Measurements from ENCODE around the gene FKBP1B. TPM values are rescaled to one million over a fixed set of nuclear protein-coding genes. Genes with fewer than 3 reads are reported as not detected.

Gene FKBP1B
- total RNA-seq, 1 donor from 2014 or later, result 26.0 TPM

GRCh38 chr2:24021122-24021998 is 28.2 kb upstream of the FKBP1B start:
- Histone ChIP-seq H3K36me3 (ENCODE audit: control insufficient read depth, insufficient read depth, low read length) (no peaks in the 10 kb centered on the region), H3K27me3 (ENCODE audit: control insufficient read depth, insufficient read depth, low read length) (no peaks in the 10 kb centered on the region), H3K4me3 (ENCODE audit: low read depth, low read length) (no peak overlapping the region)
- TF ChIP-seq, protein P1, sequence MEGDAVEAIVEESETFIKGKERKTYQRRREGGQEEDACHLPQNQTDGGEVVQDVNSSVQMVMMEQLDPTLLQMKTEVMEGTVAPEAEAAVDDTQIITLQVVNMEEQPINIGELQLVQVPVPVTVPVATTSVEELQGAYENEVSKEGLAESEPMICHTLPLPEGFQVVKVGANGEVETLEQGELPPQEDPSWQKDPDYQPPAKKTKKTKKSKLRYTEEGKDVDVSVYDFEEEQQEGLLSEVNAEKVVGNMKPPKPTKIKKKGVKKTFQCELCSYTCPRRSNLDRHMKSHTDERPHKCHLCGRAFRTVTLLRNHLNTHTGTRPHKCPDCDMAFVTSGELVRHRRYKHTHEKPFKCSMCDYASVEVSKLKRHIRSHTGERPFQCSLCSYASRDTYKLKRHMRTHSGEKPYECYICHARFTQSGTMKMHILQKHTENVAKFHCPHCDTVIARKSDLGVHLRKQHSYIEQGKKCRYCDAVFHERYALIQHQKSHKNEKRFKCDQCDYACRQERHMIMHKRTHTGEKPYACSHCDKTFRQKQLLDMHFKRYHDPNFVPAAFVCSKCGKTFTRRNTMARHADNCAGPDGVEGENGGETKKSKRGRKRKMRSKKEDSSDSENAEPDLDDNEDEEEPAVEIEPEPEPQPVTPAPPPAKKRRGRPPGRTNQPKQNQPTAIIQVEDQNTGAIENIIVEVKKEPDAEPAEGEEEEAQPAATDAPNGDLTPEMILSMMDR (IDR thresholded peaks at IDR 0.05; ENCODE audit: insufficient read depth, low read length, poor library complexity, severe bottlenecking), result no peak
- no peak for DNase-seq (ENCODE audit: low read depth)

GRCh38 chr2:24022324-24022974 is 27.1 kb upstream of the FKBP1B start:
- H3K4me3 ChIP-seq (ENCODE audit: low read depth, low read length), result no peak overlapping the region
- no peak for DNase-seq (ENCODE audit: low read depth)
- TF ChIP-seq, protein P1 (IDR thresholded peaks at IDR 0.05; ENCODE audit: insufficient read depth, low read length, poor library complexity, severe bottlenecking), result no peak
- H3K36me3 ChIP-seq (ENCODE audit: control insufficient read depth, insufficient read depth, low read length), result no peaks in the 10 kb centered on the region
- H3K27me3 ChIP-seq (ENCODE audit: control insufficient read depth, insufficient read depth, low read length), result no peaks in the 10 kb centered on the region

DNA sequence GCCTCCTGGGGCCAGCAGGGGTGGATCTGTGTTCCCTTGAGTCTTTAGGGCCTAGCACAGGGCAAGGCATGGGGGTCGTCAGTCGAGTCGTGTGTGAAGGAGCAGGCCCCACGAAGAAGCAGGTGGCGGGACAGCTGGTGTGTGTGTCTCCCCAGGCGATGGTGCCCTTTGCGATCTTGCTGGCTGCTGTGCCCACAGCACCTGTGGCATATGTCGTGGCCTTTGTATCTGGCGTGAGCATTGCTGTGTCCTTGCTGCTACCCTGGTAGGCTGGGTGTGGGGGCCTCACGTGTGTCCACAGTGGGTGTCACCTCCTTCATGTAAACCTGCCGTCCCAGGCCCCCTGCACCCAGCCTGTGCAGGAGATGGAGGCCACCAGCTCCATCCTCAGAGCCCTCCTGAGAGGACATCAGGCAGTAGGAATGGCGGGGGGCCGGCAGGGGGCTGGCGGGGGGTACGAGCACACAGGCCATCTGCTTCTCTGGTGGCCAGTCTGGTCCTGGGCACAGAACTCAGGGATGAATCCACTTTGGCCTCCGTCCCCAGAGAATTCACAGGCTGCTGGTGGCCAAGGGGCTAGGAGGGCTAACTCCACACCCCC is 26.5 kb upstream of the FKBP1B start:
- no peaks in the 10 kb centered on the region for H3K27me3 ChIP-seq (ENCODE audit: control insufficient read depth, insufficient read depth, low read length)
- H3K4me3 ChIP-seq (ENCODE audit: low read depth, low read length), result no peak overlapping the region
- no peak for DNase-seq (ENCODE audit: low read depth)
- TF ChIP-seq, protein P1 (IDR thresholded peaks at IDR 0.05; ENCODE audit: insufficient read depth, low read length, poor library complexity, severe bottlenecking), result no peak
- H3K36me3 ChIP-seq (ENCODE audit: control insufficient read depth, insufficient read depth, low read length), result no peaks in the 10 kb centered on the region

DNA sequence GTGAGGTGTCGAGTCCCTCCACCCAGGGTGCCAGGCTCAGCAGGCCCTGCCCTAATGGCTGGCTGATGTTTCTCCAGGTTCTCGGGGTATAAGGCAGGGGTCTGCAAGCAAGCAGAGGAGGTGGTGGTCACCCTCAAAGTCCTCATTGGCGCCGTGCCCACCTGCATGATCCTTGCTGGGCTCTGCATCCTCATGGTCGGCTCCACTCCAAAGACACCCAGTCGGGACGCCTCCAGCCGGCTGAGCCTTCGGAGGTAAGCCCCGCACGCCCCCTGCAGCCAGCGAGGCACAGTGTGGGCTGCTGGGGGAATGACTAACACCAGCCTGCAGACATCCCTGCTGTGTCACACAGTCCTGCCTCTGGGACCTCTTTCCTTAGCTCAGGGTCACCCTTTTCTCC is 25.5 kb upstream of the FKBP1B start:
- H3K4me3 ChIP-seq (ENCODE audit: low read depth, low read length), result no peak overlapping the region
- no peaks in the 10 kb centered on the region for H3K27me3 ChIP-seq (ENCODE audit: control insufficient read depth, insufficient read depth, low read length)
- DNase-seq (ENCODE audit: low read depth), result no peak
- TF ChIP-seq, protein P1 (IDR thresholded peaks at IDR 0.05; ENCODE audit: insufficient read depth, low read length, poor library complexity, severe bottlenecking), result no peak
- H3K36me3 ChIP-seq (ENCODE audit: control insufficient read depth, insufficient read depth, low read length), result no peaks in the 10 kb centered on the region

GRCh38 chr2:24024996-24025663 is 24.4 kb upstream of the FKBP1B start:
- DNase-seq (ENCODE audit: low read depth), result no peak
- H3K36me3 ChIP-seq (ENCODE audit: control insufficient read depth, insufficient read depth, low read length), result no peaks in the 10 kb centered on the region
- TF ChIP-seq, protein P1 (IDR thresholded peaks at IDR 0.05; ENCODE audit: insufficient read depth, low read length, poor library complexity, severe bottlenecking), result no peak
- no peak overlapping the region for H3K4me3 ChIP-seq (ENCODE audit: low read depth, low read length)
- no peaks in the 10 kb centered on the region for H3K27me3 ChIP-seq (ENCODE audit: control insufficient read depth, insufficient read depth, low read length)
